ENCODE data around the gene PARD3B. TPM values are rescaled to one million over a fixed set of nuclear protein-coding genes. Genes with fewer than 3 reads are reported as not detected.

PARD3B gene
- total RNA-seq, 2 experiments from 2014 or later: 0.11 to 0.88 TPM

GRCh38 chr2:205375461-205376448, 830.5 kb downstream of the PARD3B start:
- TF ChIP-seq CTCF (IDR thresholded peaks at IDR 0.05): no peak
- Mint-ChIP-seq H3K4me1 (ENCODE audit: low read depth) (peaks cover 8% of the 10 kb centered on the region), H3K4me3 (no peak overlapping the region), H3K9me3 (no peaks in the 10 kb centered on the region), H3K27ac (no peak overlapping the region), H3K27me3 (peaks cover 2% of the 10 kb centered on the region), H3K36me3 (ENCODE audit: low read depth) (no peaks in the 10 kb centered on the region)
- ChIA-PET POLR2A (no interaction called here), CTCF (interaction anchor here (2.2 kb wide), 1 partner anchor 10 kb away, joined by 6 read pairs; no protein-coding TSS in a partner anchor)
- intact Hi-C loops (cut with micrococcal nuclease): no loop called here
- DNase-seq (no peak), ATAC-seq (no peak)

GRCh38 chr2:205377324-205377723, 832.0 kb downstream of the PARD3B start:
- Mint-ChIP-seq H3K9me3 (no peaks in the 10 kb centered on the region), H3K4me1 (ENCODE audit: low read depth) (peaks cover 5% of the 10 kb centered on the region), H3K4me3 (no peak overlapping the region), H3K36me3 (ENCODE audit: low read depth) (no peaks in the 10 kb centered on the region), H3K27me3 (peaks cover 2% of the 10 kb centered on the region), H3K27ac (no peak overlapping the region)
- intact Hi-C loops (cut with micrococcal nuclease): no loop called here
- CTCF ChIA-PET: interaction anchor here (1.2 to 2.2 kb wide), 2 partner anchors 9 to 13 kb away, joined by 3 to 6 read pairs; no protein-coding TSS in a partner anchor
- POLR2A ChIA-PET: no interaction called here
- DNase-seq (no peak), ATAC-seq (no peak)
- no peak for TF ChIP-seq CTCF (IDR thresholded peaks at IDR 0.05)

- H3K27ac Mint-ChIP-seq: no peak overlapping the region
- CTCF ChIA-PET: no interaction called here
- POLR2A ChIA-PET: no interaction called here
- ATAC-seq (no peak), DNase-seq (no peak)
- no peak for TF ChIP-seq CTCF (IDR thresholded peaks at IDR 0.05)
- intact Hi-C loops (cut with micrococcal nuclease): no loop called here
- no peaks in the 10 kb centered on the region for H3K4me1 Mint-ChIP-seq (ENCODE audit: low read depth)
- no peak overlapping the region for H3K4me3 Mint-ChIP-seq
- peaks cover 2% of the 10 kb centered on the region for H3K27me3 Mint-ChIP-seq
- H3K9me3 Mint-ChIP-seq: no peaks in the 10 kb centered on the region
- H3K36me3 Mint-ChIP-seq (ENCODE audit: low read depth): no peaks in the 10 kb centered on the region
Measured at GRCh38 chr2:205383601-205384000, 838.3 kb downstream of the PARD3B start.

DNA sequence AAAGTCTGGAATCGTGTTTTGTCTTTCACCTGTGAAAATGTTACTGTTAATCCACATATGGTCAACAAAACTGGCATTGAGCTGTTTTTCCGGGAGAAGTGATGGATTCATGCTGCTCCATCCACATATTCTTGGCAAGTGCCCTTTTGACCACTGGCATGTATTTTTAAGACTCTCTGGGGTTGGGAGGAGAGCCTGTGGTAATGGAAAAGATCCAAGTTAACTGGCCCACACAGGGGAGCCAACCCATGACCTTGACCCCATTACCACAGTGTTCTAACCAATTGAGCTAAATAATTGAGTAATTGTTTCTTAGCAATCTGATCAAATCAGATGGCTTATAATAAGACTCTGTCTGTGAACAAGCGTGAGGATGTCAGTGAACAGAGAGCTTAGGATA, 840.8 kb downstream of the PARD3B start:
- Mint-ChIP-seq H3K9me3 (no peaks in the 10 kb centered on the region), H3K36me3 (ENCODE audit: low read depth) (no peaks in the 10 kb centered on the region), H3K27ac (no peak overlapping the region), H3K4me3 (no peak overlapping the region), H3K27me3 (peaks cover 2% of the 10 kb centered on the region), H3K4me1 (ENCODE audit: low read depth) (no peaks in the 10 kb centered on the region)
- ATAC-seq: no peak
- no peak for DNase-seq
- intact Hi-C loops (cut with micrococcal nuclease): no loop called here
- no peak for TF ChIP-seq CTCF (IDR thresholded peaks at IDR 0.05)
- ChIA-PET POLR2A (no interaction called here), CTCF (interaction anchor here (2.3 kb wide), 1 partner anchor 10 kb away, joined by 6 read pairs; no protein-coding TSS in a partner anchor)
